Measurements from ENCODE around the gene GIMAP5.
A peak's percentile ranks its signal among the peaks of the same experiment; 100 is the strongest.
"Not testable (repeated sequence)": the region's sequence is repeated elsewhere in the genome, so short reads cannot be mapped to it uniquely, and the experiment has no call there.

The GIMAP5 gene

GRCh38 chr7:150766334-150766709 lies 29.1 kb downstream of the GIMAP5 start:
- TF ChIP-seq CTCF (conservative IDR thresholded peaks at IDR 0.05; ENCODE audit: low read length): no peak
- no peak for DNase-seq (ENCODE audit: low read depth)
- no peak overlapping the region for H3K4me3 ChIP-seq (ENCODE audit: low read length)

- no peak for TF ChIP-seq CTCF (conservative IDR thresholded peaks at IDR 0.05; ENCODE audit: low read length)
- no peak overlapping the region for H3K4me3 ChIP-seq (ENCODE audit: low read length)
- no peak for DNase-seq (ENCODE audit: low read depth)
Observed at GRCh38 chr7:150769768-150770167, 32.5 kb downstream of the GIMAP5 start.

- DNase-seq (ENCODE audit: low read depth); H3K4me3 ChIP-seq (ENCODE audit: low read length): not testable (repeated sequence)
Observed at GRCh38 chr7:150774131-150774530, 36.9 kb downstream of the GIMAP5 start.

- DNase-seq (ENCODE audit: low read depth): no peak
- TF ChIP-seq CTCF (conservative IDR thresholded peaks at IDR 0.05; ENCODE audit: low read length): no peak
- no peak overlapping the region for H3K4me3 ChIP-seq (ENCODE audit: low read length)
Observed at GRCh38 chr7:150778014-150778737, 41.0 kb downstream of the GIMAP5 start.

GRCh38 chr7:150778738-150779301 lies 41.6 kb downstream of the GIMAP5 start:
- no peak overlapping the region for H3K4me3 ChIP-seq (ENCODE audit: low read length)
- peak; percentile 67 for DNase-seq (ENCODE audit: low read depth)
- peak; percentile 93 for TF ChIP-seq CTCF (conservative IDR thresholded peaks at IDR 0.05; ENCODE audit: low read length)

GRCh38 chr7:150780292-150780691 lies 43.1 kb downstream of the GIMAP5 start:
- DNase-seq (ENCODE audit: low read depth): no peak
- no peak for TF ChIP-seq CTCF (conservative IDR thresholded peaks at IDR 0.05; ENCODE audit: low read length)
- no peak overlapping the region for H3K4me3 ChIP-seq (ENCODE audit: low read length)

- peak; percentile 88 for DNase-seq (ENCODE audit: low read depth)
- TF ChIP-seq CTCF (conservative IDR thresholded peaks at IDR 0.05; ENCODE audit: low read length): no peak
- H3K4me3 ChIP-seq (ENCODE audit: low read length): no peak overlapping the region
Observed at GRCh38 chr7:150781103-150781502, 43.9 kb downstream of the GIMAP5 start.
